ENCODE measurements around the gene ME2.
A peak's percentile ranks its signal among the peaks of the same experiment; 100 is the strongest.
"Not testable (repeated sequence)": the region's sequence is repeated elsewhere in the genome, so short reads cannot be mapped to it uniquely, and the experiment has no call there.

The ME2 gene

DNA sequence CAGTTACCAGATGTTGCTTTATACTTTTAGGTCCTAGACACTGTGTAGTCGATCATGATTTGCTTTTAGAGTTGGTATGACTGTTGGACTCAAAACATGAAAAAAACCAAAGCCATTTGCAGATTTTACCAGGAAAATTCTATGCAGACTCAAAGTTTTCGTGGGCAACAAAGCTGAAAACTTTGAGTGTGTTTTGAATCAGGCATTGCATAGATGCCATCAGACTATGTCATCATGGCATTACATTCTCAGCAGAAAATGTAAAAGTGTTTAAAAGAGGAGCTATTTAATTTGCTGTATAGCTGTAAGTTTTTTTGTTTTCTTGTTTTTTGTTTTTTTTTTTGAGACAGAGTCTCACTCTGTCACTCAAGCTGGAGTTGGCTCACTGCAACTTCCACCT is 45.5 kb downstream of the ME2 start:
- H3K9me3 ChIP-seq (replicated peaks in 1 of 11), result peaks cover 12 to 27% (median 21%) of the 10 kb centered on the region in 11 experiments; a peak in 18 of 22 replicates
- no peak for TF ChIP-seq Cebpa-rat (IDR thresholded peaks at IDR 0.05)
- H3K4me1 ChIP-seq, result no peaks in the 10 kb centered on the region
- no peak overlapping the region for H3K4me3 ChIP-seq
- no peak overlapping the region for H3K4me2 ChIP-seq
- no peaks in the 10 kb centered on the region; a peak in 1 of 22 replicates for H4K20me1 ChIP-seq
- H3K27ac ChIP-seq, result no peak overlapping the region
- H3K9ac ChIP-seq, result no peak overlapping the region
- no peaks in the 10 kb centered on the region for H3K27me3 ChIP-seq
- H3K36me3 ChIP-seq, result peaks cover 98 to 100% (median 100%) of the 10 kb centered on the region in 11 experiments

DNA sequence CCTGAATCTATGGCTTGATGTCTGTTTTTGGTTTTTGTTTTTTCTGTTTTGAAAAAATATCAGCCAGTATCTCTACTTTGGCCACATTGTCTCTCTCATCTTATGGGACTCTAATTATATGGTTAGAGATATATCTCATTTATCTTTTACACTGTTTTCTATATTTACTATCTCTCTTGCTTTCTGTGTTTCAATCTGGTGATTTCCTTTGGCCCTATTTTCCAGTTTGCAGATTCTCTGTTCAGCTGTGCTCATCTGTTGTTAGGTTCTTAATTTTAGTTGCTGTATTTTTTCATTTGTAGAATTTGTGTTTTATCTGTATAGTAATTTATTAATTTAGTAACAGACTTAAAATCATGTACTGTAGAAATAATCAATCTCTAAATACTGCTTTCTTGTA is 47.6 kb downstream of the ME2 start:
- Histone ChIP-seq H3K9me3 (replicated peaks in 1 of 11) (peaks cover 12 to 27% (median 21%) of the 10 kb centered on the region in 11 experiments; a peak in 18 of 22 replicates), H3K4me1 (no peaks in the 10 kb centered on the region), H3K4me2 (no peak overlapping the region), H3K27ac (no peak overlapping the region), H3K4me3 (no peak overlapping the region), H4K20me1 (no peaks in the 10 kb centered on the region; a peak in 2 of 22 replicates), H3K9ac (no peak overlapping the region), H3K27me3 (no peaks in the 10 kb centered on the region), H3K36me3 (peaks cover 86 to 100% (median 98%) of the 10 kb centered on the region in 11 experiments)
- no peak for TF ChIP-seq Cebpa-rat (IDR thresholded peaks at IDR 0.05)

DNA sequence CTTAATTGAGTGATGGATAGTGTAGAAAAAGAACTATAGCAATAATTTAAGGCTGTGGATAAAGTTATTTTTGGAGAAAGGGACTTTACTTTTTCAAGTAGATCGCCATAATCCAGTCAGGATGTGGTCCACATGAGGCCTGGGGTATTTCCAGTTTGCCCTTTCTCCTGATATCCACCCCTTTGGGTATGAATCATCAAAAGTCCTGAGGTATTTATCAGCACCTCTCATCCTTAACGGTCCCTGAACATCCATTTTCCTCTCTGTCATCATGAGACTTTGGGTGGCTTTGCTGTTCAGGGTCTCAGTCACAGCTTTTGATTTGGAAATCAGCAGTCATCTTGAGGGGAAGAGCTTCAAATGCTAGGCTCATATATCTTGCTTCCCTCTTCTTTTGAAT is 49.6 kb downstream of the ME2 start:
- H3K4me1 ChIP-seq, result no peaks in the 10 kb centered on the region
- H3K27me3 ChIP-seq, result no peaks in the 10 kb centered on the region
- TF ChIP-seq Cebpa-rat (IDR thresholded peaks at IDR 0.05), result no peak
- peaks cover 12 to 27% (median 21%) of the 10 kb centered on the region in 11 experiments; a peak in 18 of 22 replicates for H3K9me3 ChIP-seq (replicated peaks in 1 of 11)
- peaks cover 85 to 100% (median 98%) of the 10 kb centered on the region in 11 experiments for H3K36me3 ChIP-seq
- H4K20me1 ChIP-seq, result no peaks in the 10 kb centered on the region; a peak in 2 of 22 replicates
- no peak overlapping the region for H3K27ac ChIP-seq
- H3K9ac ChIP-seq, result no peak overlapping the region
- H3K4me2 ChIP-seq, result no peak overlapping the region
- no peak overlapping the region for H3K4me3 ChIP-seq

DNA sequence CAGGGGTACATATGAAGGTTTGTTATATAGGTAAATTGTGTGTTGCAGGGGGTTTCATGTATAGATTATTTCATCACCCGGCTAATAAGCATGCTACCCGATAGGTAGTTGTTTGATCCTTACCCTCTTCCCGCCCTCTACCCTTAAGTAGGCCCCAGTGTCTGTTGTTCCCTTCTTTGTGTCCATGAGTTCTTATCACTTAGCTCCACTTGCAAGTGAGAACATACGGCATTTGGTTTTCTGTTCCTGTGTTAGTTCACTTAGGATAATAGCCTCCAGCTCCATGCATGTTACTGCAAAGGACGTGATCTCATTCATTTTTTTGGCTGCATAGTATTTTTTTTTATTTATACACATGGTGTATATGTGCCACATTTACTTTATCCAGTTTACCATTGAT is 54.8 kb downstream of the ME2 start:
- Histone ChIP-seq H4K20me1 (no peaks in the 10 kb centered on the region; a peak in 1 of 22 replicates), H3K4me3 (no peak overlapping the region), H3K9me3 (replicated peaks in 1 of 11) (no peaks in the 10 kb centered on the region; a peak in 1 of 22 replicates), H3K4me1 (peaks cover 0 to 19% (median 0%) of the 10 kb centered on the region in 10 experiments; a peak in 3 of 20 replicates), H3K4me2 (no peak overlapping the region), H3K27ac (no peak overlapping the region), H3K27me3 (no peaks in the 10 kb centered on the region), H3K36me3 (peaks cover 69 to 100% (median 89%) of the 10 kb centered on the region in 11 experiments), H3K9ac (no peak overlapping the region)
- TF ChIP-seq Cebpa-rat (IDR thresholded peaks at IDR 0.05), result no peak

DNA sequence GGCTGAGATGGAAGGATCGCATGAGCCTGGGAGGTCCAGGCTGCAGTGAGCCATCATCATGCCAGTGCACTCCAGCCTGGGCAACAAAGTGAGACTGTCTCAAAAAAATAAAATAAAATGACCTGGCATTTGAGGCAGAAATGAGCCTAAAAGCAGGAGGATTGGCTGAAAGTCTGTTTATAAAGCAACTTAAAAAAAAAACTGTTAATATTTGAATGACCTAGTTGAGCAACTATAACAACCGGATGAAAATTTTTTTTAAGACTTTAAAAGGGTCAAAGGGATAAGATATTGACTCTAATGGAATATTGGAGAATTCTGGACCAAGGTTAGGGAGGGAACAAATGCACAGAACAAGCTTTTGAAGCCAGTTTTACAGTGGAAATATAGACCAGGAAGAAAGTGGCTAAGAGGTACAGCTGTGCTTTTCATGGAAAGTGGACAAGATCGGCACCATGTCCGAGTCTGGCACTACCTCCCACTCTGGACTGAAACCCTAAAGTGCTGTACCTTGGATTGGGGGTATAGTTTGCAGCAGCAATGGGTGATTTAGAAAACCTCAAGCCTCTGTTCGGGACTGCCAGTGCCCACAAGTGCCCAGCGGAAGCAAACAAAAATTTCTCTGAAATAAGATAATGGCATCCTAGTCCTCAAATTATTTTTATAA is 55.8 kb downstream of the ME2 start:
- no peaks in the 10 kb centered on the region; a peak in 1 of 22 replicates for H4K20me1 ChIP-seq
- H3K9me3 ChIP-seq (replicated peaks in 1 of 11), result no peaks in the 10 kb centered on the region
- H3K4me2 ChIP-seq, result no peak overlapping the region
- H3K4me1 ChIP-seq, result peaks cover 0 to 19% (median 0%) of the 10 kb centered on the region in 10 experiments; a peak in 3 of 20 replicates
- H3K27ac ChIP-seq, result no peak overlapping the region
- peaks cover 61 to 100% (median 86%) of the 10 kb centered on the region in 11 experiments for H3K36me3 ChIP-seq
- H3K27me3 ChIP-seq, result no peaks in the 10 kb centered on the region
- H3K9ac ChIP-seq, result no peak overlapping the region
- H3K4me3 ChIP-seq, result no peak overlapping the region
- TF ChIP-seq Cebpa-rat (IDR thresholded peaks at IDR 0.05), result no peak

DNA sequence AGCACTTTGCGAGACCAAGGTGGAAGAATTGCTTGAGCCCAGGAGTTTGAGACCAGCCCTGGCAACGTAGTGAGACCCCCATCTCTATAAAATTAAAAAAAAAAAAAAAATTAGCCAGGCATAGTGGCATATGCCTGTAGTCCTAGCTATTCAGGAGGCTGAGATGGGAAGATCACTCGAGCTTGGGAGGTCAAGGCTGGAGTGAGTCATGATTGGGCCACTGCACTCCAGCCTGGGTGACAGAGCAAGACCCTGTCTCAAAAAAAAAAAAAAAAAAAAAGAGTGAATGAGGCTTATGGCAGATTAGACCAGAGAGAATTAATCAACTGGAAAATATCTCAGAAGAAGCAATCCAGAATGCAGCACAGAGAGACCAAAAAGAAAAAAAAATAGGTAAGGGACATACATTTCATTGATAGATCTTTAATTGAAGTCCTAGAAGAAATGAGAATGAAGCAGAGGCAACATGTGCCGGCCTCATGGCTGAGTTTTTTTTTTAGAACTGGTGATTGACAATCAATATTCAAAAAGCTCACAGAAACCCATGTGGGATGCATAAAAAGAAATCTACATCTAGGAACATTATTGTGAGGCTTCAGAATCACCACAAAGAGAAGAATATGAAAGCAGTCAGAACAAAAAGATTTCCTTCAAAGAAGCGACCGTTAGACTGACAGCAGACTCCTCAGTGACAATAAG is 56.7 kb downstream of the ME2 start:
- TF ChIP-seq Cebpa-rat (IDR thresholded peaks at IDR 0.05), result no peak
- no peaks in the 10 kb centered on the region; a peak in 2 of 22 replicates for H4K20me1 ChIP-seq
- no peak overlapping the region for H3K27ac ChIP-seq
- H3K36me3 ChIP-seq, result peaks cover 69 to 100% (median 86%) of the 10 kb centered on the region in 11 experiments
- no peak overlapping the region for H3K4me3 ChIP-seq
- H3K9ac ChIP-seq, result no peak overlapping the region
- H3K9me3 ChIP-seq (replicated peaks in 1 of 11), result no peaks in the 10 kb centered on the region
- H3K4me2 ChIP-seq, result no peak overlapping the region
- peaks cover 0 to 19% (median 0%) of the 10 kb centered on the region in 10 experiments; a peak in 3 of 20 replicates for H3K4me1 ChIP-seq
- no peaks in the 10 kb centered on the region for H3K27me3 ChIP-seq

DNA sequence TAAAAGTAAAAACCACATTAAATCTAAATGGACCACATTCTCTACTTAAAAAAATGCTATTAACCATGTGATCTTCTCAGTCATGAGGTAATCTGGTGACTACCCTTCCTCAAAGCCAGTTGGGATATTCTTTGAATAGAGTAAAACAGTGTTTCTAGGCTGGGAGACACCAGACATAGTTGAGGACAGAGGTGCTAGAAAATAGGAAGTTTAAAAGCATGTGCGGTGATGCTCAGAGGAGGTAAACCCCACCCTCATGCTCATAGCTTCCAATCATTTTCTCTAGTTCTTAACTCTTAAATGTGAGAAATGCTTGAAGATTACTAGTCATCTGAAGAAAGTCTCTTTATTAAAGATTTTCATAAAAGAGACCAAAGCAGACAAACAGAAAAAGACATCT is 58.3 kb downstream of the ME2 start:
- Histone ChIP-seq H3K9me3 (replicated peaks in 1 of 11) (no peaks in the 10 kb centered on the region), H3K9ac (no peak overlapping the region), H3K4me1 (peaks cover 0 to 19% (median 0%) of the 10 kb centered on the region in 10 experiments; a peak in 3 of 20 replicates), H3K27ac (no peak overlapping the region), H3K4me2 (no peak overlapping the region), H3K27me3 (no peaks in the 10 kb centered on the region), H3K36me3 (peaks cover 60 to 100% (median 80%) of the 10 kb centered on the region in 11 experiments), H3K4me3 (no peak overlapping the region), H4K20me1 (no peaks in the 10 kb centered on the region; a peak in 1 of 22 replicates)
- TF ChIP-seq Cebpa-rat (IDR thresholded peaks at IDR 0.05), result no peak

DNA sequence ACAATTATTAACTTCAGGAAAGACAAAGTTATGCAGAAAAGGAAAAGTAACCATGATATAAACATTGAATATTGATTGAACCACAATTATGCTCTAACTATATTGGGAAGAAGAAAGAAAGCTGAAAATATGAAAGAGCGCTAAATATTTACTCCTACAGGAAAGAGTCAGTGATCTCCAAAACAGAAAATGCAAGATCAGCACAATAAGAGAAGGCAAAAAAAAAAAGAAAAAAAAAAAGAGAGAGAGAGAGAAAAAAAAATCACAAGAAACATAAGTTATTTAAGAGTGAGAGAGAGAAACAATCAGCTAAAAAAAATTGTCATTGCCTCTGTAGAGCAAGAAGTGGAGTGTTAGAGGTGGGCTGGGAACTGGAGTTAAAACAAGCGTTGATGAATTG is 60.0 kb downstream of the ME2 start:
- Histone ChIP-seq H3K4me3 (no peak overlapping the region), H3K27ac (no peak overlapping the region), H3K9ac (no peak overlapping the region), H3K4me2 (no peak overlapping the region), H4K20me1 (no peaks in the 10 kb centered on the region; a peak in 2 of 22 replicates), H3K36me3 (peaks cover 52 to 98% (median 74%) of the 10 kb centered on the region in 11 experiments), H3K4me1 (peaks cover 0 to 31% (median 0%) of the 10 kb centered on the region in 10 experiments; a peak in 7 of 20 replicates), H3K27me3 (no peaks in the 10 kb centered on the region), H3K9me3 (replicated peaks in 1 of 11) (no peaks in the 10 kb centered on the region)
- TF ChIP-seq Cebpa-rat (IDR thresholded peaks at IDR 0.05), result no peak

DNA sequence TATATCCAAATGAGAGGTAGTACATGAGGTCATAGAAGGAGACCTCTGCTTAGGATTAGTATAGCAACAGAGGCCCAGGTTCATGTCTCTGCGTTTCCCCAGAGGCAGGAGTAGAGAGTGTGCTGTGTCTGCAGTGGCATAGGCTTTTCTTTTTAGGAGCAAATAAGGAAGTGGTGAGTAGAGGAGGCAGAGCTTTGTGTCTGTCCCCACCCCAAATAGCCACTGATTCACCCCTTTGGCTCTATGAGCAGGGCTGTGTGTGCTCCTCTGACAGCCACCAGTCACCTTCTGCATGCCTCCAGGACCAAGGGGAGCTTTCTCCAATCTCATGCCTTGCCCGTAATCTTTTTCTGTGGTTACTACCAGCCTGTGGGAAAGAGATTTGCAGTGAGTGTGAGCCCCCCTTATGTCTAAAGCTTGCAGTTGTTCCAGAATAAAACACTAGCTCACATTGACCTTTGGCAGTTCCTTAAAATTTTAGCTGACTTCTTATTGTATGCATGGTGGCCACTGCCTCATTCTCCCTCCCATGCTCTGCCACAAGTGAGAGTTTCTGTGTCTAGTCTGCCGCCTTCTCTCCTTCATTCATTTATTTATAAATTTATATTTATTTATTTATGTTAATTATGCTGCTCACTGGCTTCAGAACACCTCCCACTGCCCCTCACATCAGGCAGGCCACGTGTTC is 65.5 kb downstream of the ME2 start:
- H3K4me2 ChIP-seq, result peak overlapping the region in 3 of 11 experiments; percentile 39 to 78 (median 73); a peak in 6 of 22 replicates
- H3K4me3 ChIP-seq, result no peak overlapping the region
- peak overlapping the region in 3 of 11 experiments; percentile 28 to 33 (median 33); a peak in 7 of 22 replicates for H3K27ac ChIP-seq
- peaks cover 49 to 98% (median 80%) of the 10 kb centered on the region in 11 experiments for H3K36me3 ChIP-seq
- H3K27me3 ChIP-seq, result no peaks in the 10 kb centered on the region
- H4K20me1 ChIP-seq, result peaks cover 0 to 9% (median 0%) of the 10 kb centered on the region in 11 experiments; a peak in 4 of 22 replicates
- H3K4me1 ChIP-seq, result peaks cover 0 to 31% (median 0%) of the 10 kb centered on the region in 10 experiments; a peak in 7 of 20 replicates
- no peak for TF ChIP-seq Cebpa-rat (IDR thresholded peaks at IDR 0.05)
- H3K9ac ChIP-seq, result peak overlapping the region in 1 of 11 experiments; percentile 7; a peak in 2 of 22 replicates
- no peaks in the 10 kb centered on the region for H3K9me3 ChIP-seq (replicated peaks in 1 of 11)

DNA sequence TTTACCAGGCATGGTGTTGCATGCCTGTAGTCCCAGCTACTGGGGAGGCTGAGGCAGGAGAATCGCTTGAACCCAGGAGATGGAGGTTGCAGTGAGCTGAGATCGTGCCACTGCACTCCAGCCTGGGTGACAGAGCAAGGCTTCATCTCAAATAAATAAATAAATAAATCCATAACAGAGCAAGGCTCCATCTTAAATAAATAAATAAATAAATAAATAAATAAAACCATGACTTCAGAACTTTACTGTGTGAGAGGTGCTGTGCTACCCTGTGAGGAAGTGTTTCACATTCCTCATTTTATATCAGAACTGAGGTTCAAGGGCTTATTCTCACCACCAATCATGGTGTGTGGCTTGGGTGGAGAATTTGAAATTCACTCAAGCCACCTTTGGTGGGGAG is 67.0 kb downstream of the ME2 start:
- H3K36me3 ChIP-seq, result peaks cover 37 to 97% (median 75%) of the 10 kb centered on the region in 11 experiments
- H3K27me3 ChIP-seq; H4K20me1 ChIP-seq; H3K4me3 ChIP-seq; H3K9ac ChIP-seq; H3K9me3 ChIP-seq (replicated peaks in 1 of 11); H3K27ac ChIP-seq; H3K4me2 ChIP-seq: not testable (repeated sequence)
- peaks cover 0 to 31% (median 0%) of the 10 kb centered on the region in 10 experiments; a peak in 7 of 20 replicates for H3K4me1 ChIP-seq
